ENCODE measurements around the gene ERICH3. TPM values are rescaled to one million over a fixed set of nuclear protein-coding genes. Genes with fewer than 3 reads are reported as not detected.

Gene ERICH3
- total RNA-seq (5.2 TPM), polyA plus RNA-seq (0.78 TPM)
- long read RNA-seq, donor 1: 0 reads
- long read RNA-seq, donor 2, partial matches to known transcripts: 5 of 5 reads
- long read RNA-seq, donor 2, other reads (novel, unspliced or antisense): 0 of 5 reads
- long read RNA-seq, donor 3: 0 reads
- long read RNA-seq, donor 4: 0 reads
- long read RNA-seq, donor 5: 0 reads
- long read RNA-seq, donor 6: 0 reads
- long read RNA-seq, donor 7: 0 reads
- long read RNA-seq, donor 8: 0 reads
- long read RNA-seq, donor 9: 0 reads
- long read RNA-seq, donor 10: 0 reads

- no peak for DNase-seq (ENCODE audit: low read depth in 6 of 9, low spot score in 9 of 9)
- Histone ChIP-seq H3K9me3 (ENCODE audit: control insufficient read depth in 2 of 2, insufficient read depth in 1 of 2, low read length in 1 of 2) (no peaks in the 10 kb centered on the region), H3K4me1 (ENCODE audit: control insufficient read depth in 2 of 2, insufficient read depth in 2 of 2, low read length in 2 of 2) (no peaks in the 10 kb centered on the region), H3K36me3 (ENCODE audit: control insufficient read depth in 2 of 2, insufficient read depth in 2 of 2, low read length in 1 of 2) (no peaks in the 10 kb centered on the region), H3K27me3 (ENCODE audit: control insufficient read depth in 2 of 2, insufficient read depth in 1 of 2, low read length in 1 of 2) (peaks cover 0 to 17% of the 10 kb centered on the region in 2 donors), H3K27ac (ENCODE audit: low read depth in 1 of 2, low read length in 1 of 2) (peak within 1 kb of the TSS in 1 of 2 donors; percentile 23), H3K4me3 (ENCODE audit: low read length in 2 of 2) (peak within 1 kb of the TSS in 1 of 2 donors; percentile 7)
- 3% methylated on average over 44 of the region's 44 CpGs for WGBS
Measured at GRCh38 chr1:74673351-74674111, at the start of gene ERICH3. Gene ERICH3 (minus strand): TSS chr1:74673792. CDS start chr1:74673519, 273 bp downstream.

GRCh38 chr1:74717626-74718025, 44.0 kb upstream of the ERICH3 start:
- WGBS: 100% methylated on average over 2 of the region's 2 CpGs
- peaks cover 0 to 12% of the 10 kb centered on the region in 2 donors for H3K36me3 ChIP-seq (ENCODE audit: control insufficient read depth in 2 of 2, insufficient read depth in 2 of 2, low read length in 1 of 2)
- H3K4me3 ChIP-seq (ENCODE audit: low read length in 2 of 2): no peak overlapping the region
- no peaks in the 10 kb centered on the region for H3K4me1 ChIP-seq (ENCODE audit: control insufficient read depth in 2 of 2, insufficient read depth in 2 of 2, low read length in 2 of 2)
- DNase-seq (ENCODE audit: low read depth in 6 of 9, low spot score in 9 of 9): no peak
- H3K9me3 ChIP-seq (ENCODE audit: control insufficient read depth in 2 of 2, insufficient read depth in 1 of 2, low read length in 1 of 2): no peaks in the 10 kb centered on the region
- H3K27ac ChIP-seq (ENCODE audit: low read depth in 1 of 2, low read length in 1 of 2): no peak overlapping the region
- H3K27me3 ChIP-seq (ENCODE audit: control insufficient read depth in 2 of 2, insufficient read depth in 1 of 2, low read length in 1 of 2): no peaks in the 10 kb centered on the region

GRCh38 chr1:74716822-74717221, 43.2 kb upstream of the ERICH3 start:
- no peak for DNase-seq (ENCODE audit: low read depth in 6 of 9, low spot score in 9 of 9)
- Histone ChIP-seq H3K9me3 (ENCODE audit: control insufficient read depth in 2 of 2, insufficient read depth in 1 of 2, low read length in 1 of 2) (no peaks in the 10 kb centered on the region), H3K27ac (ENCODE audit: low read depth in 1 of 2, low read length in 1 of 2) (no peak overlapping the region), H3K27me3 (ENCODE audit: control insufficient read depth in 2 of 2, insufficient read depth in 1 of 2, low read length in 1 of 2) (no peaks in the 10 kb centered on the region), H3K4me3 (ENCODE audit: low read length in 2 of 2) (no peak overlapping the region), H3K4me1 (ENCODE audit: control insufficient read depth in 2 of 2, insufficient read depth in 2 of 2, low read length in 2 of 2) (no peaks in the 10 kb centered on the region), H3K36me3 (ENCODE audit: control insufficient read depth in 2 of 2, insufficient read depth in 2 of 2, low read length in 1 of 2) (peaks cover 0 to 7% of the 10 kb centered on the region in 2 donors)
- 100% methylated on average over 1 of the region's 1 CpG for WGBS

- no peaks in the 10 kb centered on the region for H3K4me1 ChIP-seq (ENCODE audit: control insufficient read depth in 2 of 2, insufficient read depth in 2 of 2, low read length in 2 of 2)
- no peak for DNase-seq (ENCODE audit: low read depth in 6 of 9, low spot score in 9 of 9)
- H3K36me3 ChIP-seq (ENCODE audit: control insufficient read depth in 2 of 2, insufficient read depth in 2 of 2, low read length in 1 of 2): peaks cover 0 to 4% of the 10 kb centered on the region in 2 donors
- H3K27ac ChIP-seq (ENCODE audit: low read depth in 1 of 2, low read length in 1 of 2): no peak overlapping the region
- no peaks in the 10 kb centered on the region for H3K9me3 ChIP-seq (ENCODE audit: control insufficient read depth in 2 of 2, insufficient read depth in 1 of 2, low read length in 1 of 2)
- H3K4me3 ChIP-seq (ENCODE audit: low read length in 2 of 2): no peak overlapping the region
- H3K27me3 ChIP-seq (ENCODE audit: control insufficient read depth in 2 of 2, insufficient read depth in 1 of 2, low read length in 1 of 2): no peaks in the 10 kb centered on the region
- WGBS: 90% methylated on average over 6 of the region's 6 CpGs
Measured at GRCh38 chr1:74715806-74716205, 42.2 kb upstream of the ERICH3 start.

GRCh38 chr1:74715236-74715502, 41.6 kb upstream of the ERICH3 start:
- no peaks in the 10 kb centered on the region for H3K4me1 ChIP-seq (ENCODE audit: control insufficient read depth in 2 of 2, insufficient read depth in 2 of 2, low read length in 2 of 2)
- no peaks in the 10 kb centered on the region for H3K27me3 ChIP-seq (ENCODE audit: control insufficient read depth in 2 of 2, insufficient read depth in 1 of 2, low read length in 1 of 2)
- no peaks in the 10 kb centered on the region for H3K9me3 ChIP-seq (ENCODE audit: control insufficient read depth in 2 of 2, insufficient read depth in 1 of 2, low read length in 1 of 2)
- 98% methylated on average over 1 of the region's 1 CpG for WGBS
- peaks cover 0 to 3% of the 10 kb centered on the region in 2 donors for H3K36me3 ChIP-seq (ENCODE audit: control insufficient read depth in 2 of 2, insufficient read depth in 2 of 2, low read length in 1 of 2)
- H3K27ac ChIP-seq (ENCODE audit: low read depth in 1 of 2, low read length in 1 of 2): no peak overlapping the region
- no peak for DNase-seq (ENCODE audit: low read depth in 6 of 9, low spot score in 9 of 9)
- no peak overlapping the region for H3K4me3 ChIP-seq (ENCODE audit: low read length in 2 of 2)

GRCh38 chr1:74714429-74715235, 41.0 kb upstream of the ERICH3 start:
- H3K27me3 ChIP-seq (ENCODE audit: control insufficient read depth in 2 of 2, insufficient read depth in 1 of 2, low read length in 1 of 2): no peaks in the 10 kb centered on the region
- H3K36me3 ChIP-seq (ENCODE audit: control insufficient read depth in 2 of 2, insufficient read depth in 2 of 2, low read length in 1 of 2): no peaks in the 10 kb centered on the region
- H3K9me3 ChIP-seq (ENCODE audit: control insufficient read depth in 2 of 2, insufficient read depth in 1 of 2, low read length in 1 of 2): no peaks in the 10 kb centered on the region
- H3K27ac ChIP-seq (ENCODE audit: low read depth in 1 of 2, low read length in 1 of 2): no peak overlapping the region
- no peak overlapping the region for H3K4me3 ChIP-seq (ENCODE audit: low read length in 2 of 2)
- no peaks in the 10 kb centered on the region for H3K4me1 ChIP-seq (ENCODE audit: control insufficient read depth in 2 of 2, insufficient read depth in 2 of 2, low read length in 2 of 2)
- no peak for DNase-seq (ENCODE audit: low read depth in 6 of 9, low spot score in 9 of 9)
- WGBS: 93% methylated on average over 1 of the region's 1 CpG

- H3K4me1 ChIP-seq (ENCODE audit: control insufficient read depth in 2 of 2, insufficient read depth in 2 of 2, low read length in 2 of 2): no peaks in the 10 kb centered on the region
- WGBS: 95% methylated on average over 3 of the region's 3 CpGs
- H3K27ac ChIP-seq (ENCODE audit: low read depth in 1 of 2, low read length in 1 of 2): no peak overlapping the region
- H3K36me3 ChIP-seq (ENCODE audit: control insufficient read depth in 2 of 2, insufficient read depth in 2 of 2, low read length in 1 of 2): peaks cover 0 to 3% of the 10 kb centered on the region in 2 donors
- DNase-seq (ENCODE audit: low read depth in 6 of 9, low spot score in 9 of 9): no peak
- no peak overlapping the region for H3K4me3 ChIP-seq (ENCODE audit: low read length in 2 of 2)
- no peaks in the 10 kb centered on the region for H3K27me3 ChIP-seq (ENCODE audit: control insufficient read depth in 2 of 2, insufficient read depth in 1 of 2, low read length in 1 of 2)
- no peaks in the 10 kb centered on the region for H3K9me3 ChIP-seq (ENCODE audit: control insufficient read depth in 2 of 2, insufficient read depth in 1 of 2, low read length in 1 of 2)
Measured at GRCh38 chr1:74713849-74714248, 40.3 kb upstream of the ERICH3 start.

GRCh38 chr1:74712881-74713280, 39.3 kb upstream of the ERICH3 start:
- Histone ChIP-seq H3K27me3 (ENCODE audit: control insufficient read depth in 2 of 2, insufficient read depth in 1 of 2, low read length in 1 of 2) (no peaks in the 10 kb centered on the region), H3K9me3 (ENCODE audit: control insufficient read depth in 2 of 2, insufficient read depth in 1 of 2, low read length in 1 of 2) (no peaks in the 10 kb centered on the region), H3K4me3 (ENCODE audit: low read length in 2 of 2) (no peak overlapping the region), H3K27ac (ENCODE audit: low read depth in 1 of 2, low read length in 1 of 2) (no peak overlapping the region), H3K4me1 (ENCODE audit: control insufficient read depth in 2 of 2, insufficient read depth in 2 of 2, low read length in 2 of 2) (no peaks in the 10 kb centered on the region), H3K36me3 (ENCODE audit: control insufficient read depth in 2 of 2, insufficient read depth in 2 of 2, low read length in 1 of 2) (peaks cover 0 to 3% of the 10 kb centered on the region in 2 donors)
- DNase-seq (ENCODE audit: low read depth in 6 of 9, low spot score in 9 of 9): no peak
- 78% methylated on average over 1 of the region's 1 CpG for WGBS

Data from thymus (tissue), 14 donors.